Mucosa of descending colon (tissue), 3 donors: Measurements from ENCODE around the gene NIPAL3. TPM values are rescaled to one million over a fixed set of nuclear protein-coding genes. Genes with fewer than 3 reads are reported as not detected.

ENCODE experiments used
- ATAC-seq: fragments of 200-7000 bp; cut with Tn5 transposase; one replicate; pipeline ENCODE4 v1.9.1; 2020; ENCODE audit warnings: mild to moderate bottlenecking, moderate library complexity
- DNase-seq, 3 donors: peaks; one replicate each; pipeline ENCODE4 v3.0.0-alpha.2; 2020
- H3K36me3 ChIP-seq: fragments of 200-600 bp; one replicate; pipeline ENCODE4 v1.8.0; 2021; ENCODE audit warnings: low read depth, mild to moderate bottlenecking
- H3K4me1 ChIP-seq: fragments of 200-600 bp; one replicate; pipeline ENCODE4 v1.8.0; 2021; ENCODE audit warnings: low read depth, mild to moderate bottlenecking
- H3K4me3 ChIP-seq: fragments of 200-600 bp; one replicate; pipeline ENCODE4 v1.8.0; 2021; ENCODE audit warnings: mild to moderate bottlenecking
- H3K9me3 ChIP-seq: fragments of 200-600 bp; one replicate; pipeline ENCODE4 v1.8.0; 2021; ENCODE audit warnings: mild to moderate bottlenecking
- intact Hi-C, 2 donors: fragments of 100-400 bp; cut with DNase I in 1 of 2; cut with micrococcal nuclease in 1 of 2; formaldehyde crosslinking; loops; one replicate each; pipeline versions ENCODE4 v1.11.0 to v1.11.1; 2022; cut with DNase I, micrococcal nuclease
- total RNA-seq, 3 donors: library from RNA; stranded (reverse); fragmentation: NEBNext Ultra II Directional in 2 of 3; extraction: Animal tissue kit (Norgen Biotek cat#: 25700) in 2 of 3; gene quantifications; one replicate each; pipeline versions ENCODE4 v1.2.1 to v1.2.4, GENCODE V29; 2021 to 2023
- TF ChIP-seq, protein P1 (sequence below): fragments of 200-600 bp; IDR thresholded peaks from one replicate; pipeline ENCODE4 v1.8.0; 2022; ENCODE audit warnings: antibody characterized with exemption, mild to moderate bottlenecking
- donor health status: DM: no; HTN: no; CAD: no; lungs with moderate emphysema.
- donor health status: DM: no; HTN: no; CAD: no.
- donor health status: DM: no; HTN: yes; CAD: no.

NIPAL3 gene
- total RNA-seq, 3 donors from 2014 or later = 38.3 to 52.5 (median 40.7) TPM

GRCh38 chr1:24472527-24473251 lies 57.1 kb downstream of the NIPAL3 start:
- ATAC-seq (no peak), DNase-seq (no peak)
- H3K4me1 ChIP-seq = peaks cover 5% of the 10 kb centered on the region
- TF ChIP-seq, protein P1, sequence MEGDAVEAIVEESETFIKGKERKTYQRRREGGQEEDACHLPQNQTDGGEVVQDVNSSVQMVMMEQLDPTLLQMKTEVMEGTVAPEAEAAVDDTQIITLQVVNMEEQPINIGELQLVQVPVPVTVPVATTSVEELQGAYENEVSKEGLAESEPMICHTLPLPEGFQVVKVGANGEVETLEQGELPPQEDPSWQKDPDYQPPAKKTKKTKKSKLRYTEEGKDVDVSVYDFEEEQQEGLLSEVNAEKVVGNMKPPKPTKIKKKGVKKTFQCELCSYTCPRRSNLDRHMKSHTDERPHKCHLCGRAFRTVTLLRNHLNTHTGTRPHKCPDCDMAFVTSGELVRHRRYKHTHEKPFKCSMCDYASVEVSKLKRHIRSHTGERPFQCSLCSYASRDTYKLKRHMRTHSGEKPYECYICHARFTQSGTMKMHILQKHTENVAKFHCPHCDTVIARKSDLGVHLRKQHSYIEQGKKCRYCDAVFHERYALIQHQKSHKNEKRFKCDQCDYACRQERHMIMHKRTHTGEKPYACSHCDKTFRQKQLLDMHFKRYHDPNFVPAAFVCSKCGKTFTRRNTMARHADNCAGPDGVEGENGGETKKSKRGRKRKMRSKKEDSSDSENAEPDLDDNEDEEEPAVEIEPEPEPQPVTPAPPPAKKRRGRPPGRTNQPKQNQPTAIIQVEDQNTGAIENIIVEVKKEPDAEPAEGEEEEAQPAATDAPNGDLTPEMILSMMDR = no peak
- no peaks in the 10 kb centered on the region for H3K9me3 ChIP-seq
- H3K36me3 ChIP-seq = no peaks in the 10 kb centered on the region
- H3K4me3 ChIP-seq = no peak overlapping the region
- intact Hi-C loops = no loop called here

DNA sequence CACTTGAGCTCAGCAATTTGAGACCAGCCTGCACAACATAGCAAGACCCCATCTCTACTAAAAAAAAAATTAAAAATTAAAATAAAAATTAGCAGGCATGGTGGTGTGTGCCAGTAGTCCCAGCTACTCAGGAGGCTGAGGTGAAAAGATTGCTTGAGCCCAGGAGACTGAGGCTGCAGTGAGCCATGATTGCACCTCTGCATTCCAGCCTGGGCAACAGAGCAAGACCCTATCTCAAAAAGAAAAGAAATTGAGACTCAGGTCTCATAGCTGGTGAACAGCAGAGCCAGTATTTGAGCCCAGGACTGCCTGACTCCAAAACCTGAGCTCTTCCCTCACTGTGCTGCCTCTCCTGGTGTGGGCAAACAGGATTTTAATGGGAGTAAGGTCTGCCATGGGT lies 58.6 kb downstream of the NIPAL3 start:
- TF ChIP-seq, protein P1 = no peak
- intact Hi-C loops = no loop called here
- DNase-seq (no peak), ATAC-seq (no peak)
- Histone ChIP-seq H3K4me1 (peaks cover 5% of the 10 kb centered on the region), H3K4me3 (no peak overlapping the region), H3K9me3 (no peaks in the 10 kb centered on the region), H3K36me3 (no peaks in the 10 kb centered on the region)

DNA sequence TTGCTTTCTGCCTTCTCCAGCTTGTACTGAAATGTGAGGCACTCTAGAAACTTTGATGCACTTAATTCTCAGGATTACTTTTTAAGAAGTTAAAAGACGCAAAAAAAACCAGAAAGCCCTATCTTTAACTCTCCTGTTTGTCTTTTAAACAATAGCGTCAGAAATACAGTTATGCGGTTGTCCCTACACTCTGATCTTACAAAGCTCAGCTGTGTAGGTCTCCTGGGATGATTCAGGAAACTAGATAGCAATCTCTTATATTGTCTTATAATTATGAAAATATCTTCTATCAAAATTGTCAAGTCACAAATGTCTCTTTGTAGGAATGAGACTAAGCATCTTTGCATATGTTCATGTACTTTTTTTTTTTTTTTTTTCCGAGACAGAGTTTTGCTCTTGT lies 60.1 kb downstream of the NIPAL3 start:
- ATAC-seq (no peak), DNase-seq (no peak)
- Histone ChIP-seq H3K4me1 (peaks cover 5% of the 10 kb centered on the region), H3K9me3 (no peaks in the 10 kb centered on the region), H3K36me3 (no peaks in the 10 kb centered on the region), H3K4me3 (no peak overlapping the region)
- intact Hi-C loops = no loop called here
- TF ChIP-seq, protein P1 = no peak

DNA sequence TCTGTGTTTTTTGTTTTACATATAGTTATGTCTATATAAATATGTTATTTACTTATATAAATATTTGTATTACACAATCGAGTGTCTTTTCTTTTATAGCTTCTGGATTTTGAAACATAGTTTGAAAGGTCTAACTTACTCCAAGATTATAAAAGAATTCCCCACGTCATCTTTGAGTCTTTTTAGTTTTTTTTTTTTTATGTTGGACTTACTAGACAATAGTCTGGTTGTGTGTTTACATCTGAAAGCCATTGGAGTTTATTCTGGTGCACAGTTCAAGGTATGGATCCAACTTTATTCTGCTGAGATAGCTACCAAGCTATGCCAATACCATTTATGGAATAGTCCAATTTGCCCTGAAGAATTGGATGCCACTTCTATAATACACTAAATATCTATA lies 61.0 kb downstream of the NIPAL3 start:
- TF ChIP-seq, protein P1 = no peak
- Histone ChIP-seq H3K36me3 (no peaks in the 10 kb centered on the region), H3K4me1 (peaks cover 5% of the 10 kb centered on the region), H3K4me3 (no peak overlapping the region), H3K9me3 (no peaks in the 10 kb centered on the region)
- intact Hi-C loops = no loop called here
- ATAC-seq (no peak), DNase-seq (no peak)

DNA sequence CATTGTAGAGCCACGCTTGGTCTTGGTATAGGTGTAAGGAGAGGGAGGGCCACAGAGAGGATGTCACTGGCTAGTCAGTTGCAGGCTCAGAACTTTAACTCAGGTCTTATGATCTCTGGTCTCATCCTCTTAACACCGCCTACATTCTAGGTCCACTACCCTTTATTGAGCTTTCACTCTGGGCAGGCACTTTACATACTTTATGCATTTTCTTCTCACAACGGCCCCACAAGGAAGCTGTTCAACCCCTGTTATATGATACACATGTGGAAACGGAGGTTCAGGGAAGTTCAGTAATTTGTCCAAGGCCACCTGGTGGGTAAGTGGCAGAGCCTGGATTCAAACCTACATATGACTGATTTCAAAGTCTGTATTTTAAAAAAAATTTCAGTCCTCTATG lies 61.7 kb downstream of the NIPAL3 start:
- ATAC-seq (no peak), DNase-seq (no peak)
- no peaks in the 10 kb centered on the region for H3K36me3 ChIP-seq
- TF ChIP-seq, protein P1 = no peak
- H3K9me3 ChIP-seq = no peaks in the 10 kb centered on the region
- intact Hi-C loops = no loop called here
- peaks cover 5% of the 10 kb centered on the region for H3K4me1 ChIP-seq
- H3K4me3 ChIP-seq = no peak overlapping the region
